NCI-H82 treated with DMSO at 0.1 percent for 48 hours (cell line): Measurements from ENCODE around the gene LRP3.
A peak's percentile ranks its signal among the peaks of the same experiment; 100 is the strongest.
"Not testable (repeated sequence)": the region's sequence is repeated elsewhere in the genome, so short reads cannot be mapped to it uniquely, and the experiment has no call there.

ENCODE experiments used
- DNase-seq: peaks from one replicate; lab custom pipeline; 2025; ENCODE audit not compliant: unreplicated experiment; lab: John Stamatoyannopoulos, UW

Gene LRP3

GRCh38 chr19:33175886-33176669, 18.1 kb upstream of the LRP3 start:
- DNase-seq = no peak

- DNase-seq = peak; percentile 96
Measured at GRCh38 chr19:33176670-33177416, 17.3 kb upstream of the LRP3 start.

- peak; percentile 61 for DNase-seq
Measured at GRCh38 chr19:33177417-33177979, 16.6 kb upstream of the LRP3 start.

- no peak for DNase-seq
Measured at GRCh38 chr19:33186431-33187182, 7.5 kb upstream of the LRP3 start.

GRCh38 chr19:33187183-33187540, 7.0 kb upstream of the LRP3 start:
- DNase-seq = no peak

- DNase-seq = no peak
Measured at GRCh38 chr19:33189453-33189852, 4.7 kb upstream of the LRP3 start.

- DNase-seq = not testable (repeated sequence)
Measured at GRCh38 chr19:33191092-33191491, 3.0 kb upstream of the LRP3 start.

- DNase-seq = no peak
Measured at GRCh38 chr19:33191501-33191900, 2.6 kb upstream of the LRP3 start.

- no peak for DNase-seq
Measured at GRCh38 chr19:33192010-33192409, 2.1 kb upstream of the LRP3 start.

- DNase-seq = no peak
Measured at GRCh38 chr19:33193269-33193864, 763 bp upstream of the LRP3 start.

GRCh38 chr19:33194532-33194885, 379 bp downstream of the LRP3 start:
- DNase-seq = no peak

- no peak for DNase-seq
Measured at GRCh38 chr19:33194886-33195644, 935 bp downstream of the LRP3 start.

- DNase-seq = no peak
Measured at GRCh38 chr19:33195645-33196347, 1.7 kb downstream of the LRP3 start.

- DNase-seq = no peak
Measured at GRCh38 chr19:33196446-33197193, 2.5 kb downstream of the LRP3 start.

GRCh38 chr19:33197591-33198000, 3.5 kb downstream of the LRP3 start:
- DNase-seq = no peak

GRCh38 chr19:33198169-33198568, 4.0 kb downstream of the LRP3 start:
- no peak for DNase-seq

- DNase-seq = no peak
Measured at GRCh38 chr19:33199441-33200265, 5.5 kb downstream of the LRP3 start.

- no peak for DNase-seq
Measured at GRCh38 chr19:33201473-33201872, 7.3 kb downstream of the LRP3 start.
